Mesendoderm (in vitro differentiated cells): ENCODE data around the gene GRK3.

Experiments
- DNase-seq: peaks from one replicate; pipeline ENCODE4 v3.0.0; 2013
- H2AK5ac ChIP-seq: 2 replicates; pipeline ENCODE4 v1.6.1; 2013; ENCODE audit warnings: low read length, inconsistent platforms
- H2BK120ac ChIP-seq: 2 replicates; pipeline ENCODE4 v1.6.1; 2013; ENCODE audit warnings: low read depth, mild to moderate bottlenecking, low read length, moderate library complexity, mixed read lengths
- H2BK15ac ChIP-seq: replicated peaks from 2 replicates; pipeline ENCODE4 v1.6.1; 2013; ENCODE audit warnings: low read depth, mild to moderate bottlenecking, moderate library complexity
- H2BK5ac ChIP-seq: 2 replicates; pipeline ENCODE4 v1.6.1; 2013; ENCODE audit warnings: low read length, inconsistent platforms
- H3K18ac ChIP-seq: 2 replicates; pipeline ENCODE4 v1.6.1; 2013; ENCODE audit warnings: mild to moderate bottlenecking, low read length, mixed read lengths
- H3K23ac ChIP-seq: one replicate; pipeline ENCODE4 v1.6.1; 2013; ENCODE audit warnings: low read length
- H3K27ac ChIP-seq: 2 replicates; pipeline ENCODE4 v1.5.1; 2013; ENCODE audit warnings: low read depth, mild to moderate bottlenecking, inconsistent platforms, low read length, moderate library complexity
- H3K27me3 ChIP-seq: 2 replicates; pipeline ENCODE4 v1.6.1; 2013; ENCODE audit warnings: low read length, control low read depth, mild to moderate bottlenecking, inconsistent platforms; ENCODE audit not compliant: insufficient read depth, poor library complexity
- H3K36me3 ChIP-seq: 2 replicates; pipeline ENCODE4 v1.6.1; 2013; ENCODE audit warnings: low read length, inconsistent platforms; ENCODE audit not compliant: control insufficient read depth, insufficient read depth
- H3K4ac ChIP-seq: one replicate; pipeline ENCODE4 v1.6.1; 2013; ENCODE audit warnings: low read depth, mild to moderate bottlenecking, low read length, moderate library complexity
- H3K4me1 ChIP-seq: 2 replicates; pipeline ENCODE4 v1.6.1; 2013; ENCODE audit warnings: low read depth, low read length, inconsistent platforms; ENCODE audit not compliant: control insufficient read depth
- H3K4me2 ChIP-seq: 2 replicates; pipeline ENCODE4 v1.6.1; 2013; ENCODE audit warnings: low read length
- H3K4me3 ChIP-seq: 2 replicates; pipeline ENCODE4 v1.5.1; 2013; ENCODE audit warnings: mild to moderate bottlenecking, low read length
- H3K56ac ChIP-seq: one replicate; pipeline ENCODE4 v1.6.1; 2013; ENCODE audit warnings: low read length
- H3K79me1 ChIP-seq: 2 replicates; pipeline ENCODE4 v1.6.1; 2013; ENCODE audit warnings: low read length, inconsistent platforms
- H3K79me2 ChIP-seq: 2 replicates; pipeline ENCODE4 v1.6.1; 2013; ENCODE audit warnings: mild to moderate bottlenecking, low read length; ENCODE audit not compliant: control insufficient read depth, insufficient read depth
- H3K9ac ChIP-seq: 2 replicates; pipeline ENCODE4 v1.6.1; 2013; ENCODE audit warnings: low read length, inconsistent platforms
- H4K5ac ChIP-seq: one replicate; pipeline ENCODE4 v1.6.1; 2013; ENCODE audit warnings: low read length
- H4K8ac ChIP-seq: one replicate; pipeline ENCODE4 v1.6.1; 2013; ENCODE audit warnings: low read depth, mild to moderate bottlenecking, control low read depth, low read length, moderate library complexity
- WGBS: extraction: QIAGEN DNeasy Blood & Tissue Kit; methylation state at CpG from one replicate; pipeline ENCODE4 v1.1.7; 2013; ENCODE audit warnings: low lambda C conversion rate, missing lambda C conversion rate; ENCODE audit not compliant: insufficient coverage; ENCODE audit errors: extremely low coverage; 5-methylcytosine and 5-hydroxymethylcytosine counted together

The GRK3 gene

GRCh38 chr22:25718135-25718840, 153.8 kb downstream of the GRK3 start:
- Histone ChIP-seq H3K56ac (no peak overlapping the region), H3K4me1 (no peaks in the 10 kb centered on the region), H3K36me3 (no peaks in the 10 kb centered on the region), H3K4ac (no peak overlapping the region), H4K5ac (no peak overlapping the region), H3K9ac (no peak overlapping the region), H2BK5ac (no peak overlapping the region), H3K4me3 (no peak overlapping the region), H2BK120ac (no peak overlapping the region), H2AK5ac (no peak overlapping the region), H3K4me2 (no peak overlapping the region), H3K79me2 (no peaks in the 10 kb centered on the region), H2BK15ac (no peak overlapping the region), H3K27me3 (no peaks in the 10 kb centered on the region), H3K23ac (no peak overlapping the region), H3K79me1 (no peaks in the 10 kb centered on the region), H3K18ac (no peak overlapping the region), H3K27ac (no peak overlapping the region), H4K8ac (no peak overlapping the region)
- no CpG with 5 or more reads among the region's 10 CpGs for WGBS
- DNase-seq, result no peak

GRCh38 chr22:25722223-25722622, 157.7 kb downstream of the GRK3 start:
- Histone ChIP-seq H2BK15ac (no peak overlapping the region), H3K27ac (no peak overlapping the region), H3K36me3 (no peaks in the 10 kb centered on the region), H4K8ac (no peak overlapping the region), H2BK120ac (no peak overlapping the region), H3K18ac (no peak overlapping the region), H3K79me1 (no peaks in the 10 kb centered on the region), H2BK5ac (no peak overlapping the region), H3K9ac (no peak overlapping the region), H3K4me3 (no peak overlapping the region), H3K27me3 (no peaks in the 10 kb centered on the region), H3K4me1 (no peaks in the 10 kb centered on the region), H2AK5ac (no peak overlapping the region), H4K5ac (no peak overlapping the region), H3K4me2 (no peak overlapping the region), H3K23ac (no peak overlapping the region), H3K56ac (no peak overlapping the region), H3K4ac (no peak overlapping the region), H3K79me2 (no peaks in the 10 kb centered on the region)
- no CpG with 5 or more reads among the region's 16 CpGs for WGBS
- no peak for DNase-seq

- Histone ChIP-seq H2BK120ac (no peak overlapping the region), H4K8ac (no peak overlapping the region), H3K9ac (no peak overlapping the region), H3K27me3 (no peaks in the 10 kb centered on the region), H3K36me3 (no peaks in the 10 kb centered on the region), H3K18ac (no peak overlapping the region), H3K27ac (no peak overlapping the region), H2AK5ac (no peak overlapping the region), H2BK5ac (no peak overlapping the region), H3K4me1 (no peaks in the 10 kb centered on the region), H3K4me3 (no peak overlapping the region), H3K23ac (no peak overlapping the region), H3K4me2 (no peak overlapping the region), H3K4ac (no peak overlapping the region), H4K5ac (no peak overlapping the region), H2BK15ac (no peak overlapping the region), H3K79me1 (no peaks in the 10 kb centered on the region), H3K79me2 (no peaks in the 10 kb centered on the region), H3K56ac (no peak overlapping the region)
- WGBS, result no CpG with 5 or more reads among the region's 3 CpGs
- DNase-seq, result no peak
These were observed 158.2 kb downstream of the GRK3 start for GRCh38 chr22:25722626-25723025.

- H2AK5ac ChIP-seq, result no peak overlapping the region
- no peak overlapping the region for H3K4me3 ChIP-seq
- no peak overlapping the region for H3K4ac ChIP-seq
- H4K8ac ChIP-seq, result no peak overlapping the region
- WGBS, result no CpG with 5 or more reads among the region's 4 CpGs
- no peak overlapping the region for H3K9ac ChIP-seq
- DNase-seq, result peak; percentile 72
- H3K27me3 ChIP-seq, result no peaks in the 10 kb centered on the region
- no peak overlapping the region for H3K27ac ChIP-seq
- no peak overlapping the region for H3K4me2 ChIP-seq
- no peak overlapping the region for H2BK120ac ChIP-seq
- H4K5ac ChIP-seq, result no peak overlapping the region
- no peak overlapping the region for H3K23ac ChIP-seq
- no peaks in the 10 kb centered on the region for H3K4me1 ChIP-seq
- H3K18ac ChIP-seq, result no peak overlapping the region
- no peaks in the 10 kb centered on the region for H3K79me1 ChIP-seq
- H3K56ac ChIP-seq, result no peak overlapping the region
- no peak overlapping the region for H2BK5ac ChIP-seq
- H3K36me3 ChIP-seq, result no peaks in the 10 kb centered on the region
- H3K79me2 ChIP-seq, result no peaks in the 10 kb centered on the region
- no peak overlapping the region for H2BK15ac ChIP-seq
These were observed 161.8 kb downstream of the GRK3 start for GRCh38 chr22:25726241-25726640.

- Histone ChIP-seq H3K27ac (no peak overlapping the region), H4K5ac (no peak overlapping the region), H3K4me2 (no peak overlapping the region), H3K23ac (no peak overlapping the region), H3K27me3 (no peaks in the 10 kb centered on the region), H3K79me1 (no peaks in the 10 kb centered on the region), H3K9ac (no peak overlapping the region), H3K18ac (no peak overlapping the region), H3K4ac (no peak overlapping the region), H3K4me3 (no peak overlapping the region), H3K79me2 (no peaks in the 10 kb centered on the region), H3K56ac (no peak overlapping the region), H2BK5ac (no peak overlapping the region), H2BK15ac (no peak overlapping the region), H3K36me3 (no peaks in the 10 kb centered on the region), H4K8ac (no peak overlapping the region), H2BK120ac (no peak overlapping the region), H3K4me1 (no peaks in the 10 kb centered on the region), H2AK5ac (no peak overlapping the region)
- WGBS, result no CpG with 5 or more reads among the region's 7 CpGs
- no peak for DNase-seq
These were observed 163.6 kb downstream of the GRK3 start for GRCh38 chr22:25728071-25728470.
